BLaER1 treated with 17β-estradiol and CSF1 and Interleukin-3, amounts not matched to agents 10 nM and 100 nM (cell line): ENCODE data around the gene ZDHHC22.

Experiments
- H3K27ac ChIP-seq, 11 experiments: shearing (Covaris generic); formaldehyde crosslinking; 2 replicates each; pipeline ENCODE4 v1.8.1; 2022
- H3K27me3 ChIP-seq, 11 experiments: shearing (Covaris generic); formaldehyde crosslinking; 2 replicates each; pipeline ENCODE4 v1.8.1; 2022
- H3K36me3 ChIP-seq, 11 experiments: shearing (Covaris generic); formaldehyde crosslinking; 2 replicates each; pipeline ENCODE4 v1.8.1; 2022
- H3K4me1 ChIP-seq, 10 experiments: shearing (Covaris generic); formaldehyde crosslinking; 2 replicates each; pipeline ENCODE4 v1.8.1; 2022
- H3K4me2 ChIP-seq, 11 experiments: shearing (Covaris generic); formaldehyde crosslinking; 2 replicates each; pipeline ENCODE4 v1.8.1; 2022
- H3K4me3 ChIP-seq, 10 experiments: shearing (Covaris generic); formaldehyde crosslinking; 2 replicates each; pipeline ENCODE4 v1.8.1; 2022
- H3K9ac ChIP-seq, 11 experiments: shearing (Covaris generic); formaldehyde crosslinking; 2 replicates each; pipeline ENCODE4 v1.8.1; 2022
- H3K9me3 ChIP-seq, 11 experiments: shearing (Covaris generic); formaldehyde crosslinking; replicated peaks in 1 of 11; 2 replicates each; pipeline ENCODE4 v1.8.1; 2022
- H4K20me1 ChIP-seq, 11 experiments: shearing (Covaris generic); formaldehyde crosslinking; 2 replicates each; pipeline ENCODE4 v1.8.1; 2022
- Cebpa-rat ChIP-seq, 11 experiments: shearing (Covaris generic); IDR thresholded peaks; 2 replicates each; pipeline ENCODE4 v1.8.1; 2022

ZDHHC22 gene

GRCh38 chr14:77116172-77116817 lies 25.3 kb downstream of the ZDHHC22 start:
- Histone ChIP-seq H3K9ac (no peak overlapping the region), H3K9me3 (no peaks in the 10 kb centered on the region), H3K36me3 (peaks cover 23 to 88% (median 49%) of the 10 kb centered on the region in 11 experiments), H3K4me2 (no peak overlapping the region), H3K27ac (no peak overlapping the region), H3K4me1 (peaks cover 18 to 30% (median 26%) of the 10 kb centered on the region in 10 experiments), H3K27me3 (no peaks in the 10 kb centered on the region), H4K20me1 (peaks cover 4 to 26% (median 10%) of the 10 kb centered on the region in 11 experiments; a peak in 17 of 22 replicates), H3K4me3 (no peak overlapping the region)
- no peak for TF ChIP-seq Cebpa-rat (IDR thresholded peaks at IDR 0.05)

- no peak overlapping the region for H3K4me2 ChIP-seq
- no peaks in the 10 kb centered on the region for H3K27me3 ChIP-seq
- H3K36me3 ChIP-seq, result peaks cover 25 to 99% (median 66%) of the 10 kb centered on the region in 11 experiments
- H3K9ac ChIP-seq, result no peak overlapping the region
- no peak overlapping the region for H3K4me3 ChIP-seq
- no peaks in the 10 kb centered on the region for H3K9me3 ChIP-seq
- TF ChIP-seq Cebpa-rat (IDR thresholded peaks at IDR 0.05), result no peak
- peaks cover 0 to 27% (median 3%) of the 10 kb centered on the region in 11 experiments; a peak in 8 of 22 replicates for H4K20me1 ChIP-seq
- peaks cover 1 to 13% (median 9%) of the 10 kb centered on the region in 10 experiments; a peak in 19 of 20 replicates for H3K4me1 ChIP-seq
- no peak overlapping the region for H3K27ac ChIP-seq
Observed at GRCh38 chr14:77114609-77115008, 27.0 kb downstream of the ZDHHC22 start.

- Histone ChIP-seq H3K4me3 (no peak overlapping the region), H3K9me3 (no peaks in the 10 kb centered on the region), H3K4me1 (peaks cover 0 to 4% (median under 1%) of the 10 kb centered on the region in 10 experiments; a peak in 4 of 20 replicates), H3K27ac (no peak overlapping the region), H3K36me3 (peaks cover 33 to 100% (median 76%) of the 10 kb centered on the region in 11 experiments), H3K27me3 (no peaks in the 10 kb centered on the region), H4K20me1 (peaks cover 0 to 36% (median 3%) of the 10 kb centered on the region in 11 experiments; a peak in 9 of 22 replicates), H3K4me2 (no peak overlapping the region), H3K9ac (no peak overlapping the region)
- no peak for TF ChIP-seq Cebpa-rat (IDR thresholded peaks at IDR 0.05)
Observed at GRCh38 chr14:77113644-77114043, 27.9 kb downstream of the ZDHHC22 start.

GRCh38 chr14:77111021-77111420 lies 30.6 kb downstream of the ZDHHC22 start:
- Histone ChIP-seq H3K4me1 (peaks cover 0 to 9% (median 0%) of the 10 kb centered on the region in 10 experiments; a peak in 6 of 20 replicates), H3K36me3 (peaks cover 58 to 100% (median 92%) of the 10 kb centered on the region in 11 experiments), H3K4me2 (no peak overlapping the region), H4K20me1 (peaks cover 0 to 62% (median 4%) of the 10 kb centered on the region in 11 experiments; a peak in 8 of 22 replicates), H3K4me3 (no peak overlapping the region), H3K9me3 (no peaks in the 10 kb centered on the region), H3K27me3 (no peaks in the 10 kb centered on the region), H3K27ac (no peak overlapping the region), H3K9ac (no peak overlapping the region)
- no peak for TF ChIP-seq Cebpa-rat (IDR thresholded peaks at IDR 0.05)

- H3K9me3 ChIP-seq, result no peaks in the 10 kb centered on the region
- no peak for TF ChIP-seq Cebpa-rat (IDR thresholded peaks at IDR 0.05)
- no peak overlapping the region for H3K9ac ChIP-seq
- peaks cover 0 to 69% (median 4%) of the 10 kb centered on the region in 11 experiments; a peak in 9 of 22 replicates for H4K20me1 ChIP-seq
- H3K4me2 ChIP-seq, result no peak overlapping the region
- no peaks in the 10 kb centered on the region for H3K27me3 ChIP-seq
- H3K4me1 ChIP-seq, result peaks cover 0 to 16% (median 2%) of the 10 kb centered on the region in 10 experiments; a peak in 8 of 20 replicates
- H3K27ac ChIP-seq, result no peak overlapping the region
- H3K4me3 ChIP-seq, result no peak overlapping the region
- H3K36me3 ChIP-seq, result peaks cover 65 to 100% (median 96%) of the 10 kb centered on the region in 11 experiments
Observed at GRCh38 chr14:77110286-77110685, 31.3 kb downstream of the ZDHHC22 start.

GRCh38 chr14:77109656-77110055 lies 31.9 kb downstream of the ZDHHC22 start:
- no peak for TF ChIP-seq Cebpa-rat (IDR thresholded peaks at IDR 0.05)
- H3K27ac ChIP-seq, result no peak overlapping the region
- no peak overlapping the region for H3K9ac ChIP-seq
- no peaks in the 10 kb centered on the region for H3K27me3 ChIP-seq
- peaks cover 0 to 23% (median 2%) of the 10 kb centered on the region in 10 experiments; a peak in 8 of 20 replicates for H3K4me1 ChIP-seq
- no peak overlapping the region for H3K4me2 ChIP-seq
- H4K20me1 ChIP-seq, result peaks cover 0 to 76% (median 4%) of the 10 kb centered on the region in 11 experiments; a peak in 9 of 22 replicates
- no peaks in the 10 kb centered on the region for H3K9me3 ChIP-seq
- H3K4me3 ChIP-seq, result no peak overlapping the region
- H3K36me3 ChIP-seq, result peaks cover 61 to 96% (median 90%) of the 10 kb centered on the region in 11 experiments

GRCh38 chr14:77108753-77109152 lies 32.8 kb downstream of the ZDHHC22 start:
- no peak for TF ChIP-seq Cebpa-rat (IDR thresholded peaks at IDR 0.05)
- Histone ChIP-seq H4K20me1 (peaks cover 0 to 85% (median 6%) of the 10 kb centered on the region in 11 experiments; a peak in 9 of 22 replicates), H3K27me3 (no peaks in the 10 kb centered on the region), H3K4me3 (no peak overlapping the region), H3K27ac (no peak overlapping the region), H3K4me1 (peaks cover 0 to 31% (median 2%) of the 10 kb centered on the region in 10 experiments; a peak in 8 of 20 replicates), H3K9ac (no peak overlapping the region), H3K36me3 (peaks cover 52 to 95% (median 85%) of the 10 kb centered on the region in 11 experiments), H3K9me3 (no peaks in the 10 kb centered on the region), H3K4me2 (no peak overlapping the region)

GRCh38 chr14:77107228-77107627 lies 34.4 kb downstream of the ZDHHC22 start:
- no peak for TF ChIP-seq Cebpa-rat (IDR thresholded peaks at IDR 0.05)
- H3K27ac ChIP-seq, result no peak overlapping the region
- no peak overlapping the region for H3K4me3 ChIP-seq
- H3K36me3 ChIP-seq, result peaks cover 42 to 79% (median 70%) of the 10 kb centered on the region in 11 experiments
- H3K27me3 ChIP-seq, result no peaks in the 10 kb centered on the region
- peaks cover 0 to 35% (median 3%) of the 10 kb centered on the region in 10 experiments; a peak in 13 of 20 replicates for H3K4me1 ChIP-seq
- peaks cover 0 to 98% (median 9%) of the 10 kb centered on the region in 11 experiments; a peak in 9 of 22 replicates for H4K20me1 ChIP-seq
- no peak overlapping the region for H3K4me2 ChIP-seq
- H3K9ac ChIP-seq, result no peak overlapping the region
- H3K9me3 ChIP-seq, result no peaks in the 10 kb centered on the region

GRCh38 chr14:77106666-77107065 lies 34.9 kb downstream of the ZDHHC22 start:
- Histone ChIP-seq H3K27ac (no peak overlapping the region), H3K4me1 (peaks cover 0 to 40% (median 6%) of the 10 kb centered on the region in 10 experiments; a peak in 14 of 20 replicates), H3K9me3 (no peaks in the 10 kb centered on the region), H3K4me2 (peak overlapping the region in 2 of 11 experiments; percentile 55 to 68; a peak in 2 of 22 replicates), H4K20me1 (peaks cover 0 to 96% (median 9%) of the 10 kb centered on the region in 11 experiments; a peak in 10 of 22 replicates), H3K36me3 (peaks cover 42 to 74% (median 64%) of the 10 kb centered on the region in 11 experiments), H3K27me3 (no peaks in the 10 kb centered on the region), H3K9ac (no peak overlapping the region), H3K4me3 (no peak overlapping the region)
- no peak for TF ChIP-seq Cebpa-rat (IDR thresholded peaks at IDR 0.05)
